Sigmoid colon (tissue), 4 donors: Measurements from ENCODE around the gene TAS2R60.

Source experiments
- CTCF ChIP-seq, 4 experiments: fragments of 450-650 bp in 3 of 4; fragments of 200-600 bp in 1 of 4; IDR thresholded peaks; one replicate each; pipeline ENCODE4 v1.5.1; 2016 to 2019; ENCODE audit warnings: antibody characterized with exemption in 4 of 4, mild to moderate bottlenecking in 3 of 4, moderate library complexity in 2 of 4
- EP300 ChIP-seq, 4 donors: sonication (generic); formaldehyde crosslinking; IDR thresholded peaks; one replicate each; pipeline ENCODE4 v1.6.1; 2017; ENCODE audit warnings: antibody characterized with exemption in 4 of 4
- POLR2A ChIP-seq, 2 donors: fragments of 450-650 bp; IDR thresholded peaks; one replicate each; pipeline ENCODE4 v1.6.1; 2016; ENCODE audit warnings: antibody characterized with exemption in 2 of 2, mild to moderate bottlenecking in 2 of 2, moderate library complexity in 2 of 2

GRCh38 chr7:143492043-143492471 lies 48.8 kb downstream of the TAS2R60 start:
- TF ChIP-seq CTCF (IDR thresholded peaks at IDR 0.05) (no peak), EP300 (IDR thresholded peaks at IDR 0.05) (no peak), POLR2A (IDR thresholded peaks at IDR 0.05) (no peak)
